Measurements from ENCODE around the gene CLCA2.

Gene CLCA2

GRCh38 chr1:86429835-86430234 is 5.9 kb downstream of the CLCA2 start:
- no peak for DNase-seq

GRCh38 chr1:86430376-86430775 is 6.4 kb downstream of the CLCA2 start:
- DNase-seq, result no peak

- no peak for DNase-seq
Measured at GRCh38 chr1:86434059-86434458, 10.1 kb downstream of the CLCA2 start.

- DNase-seq, result no peak
Measured at GRCh38 chr1:86435327-86435726, 11.4 kb downstream of the CLCA2 start.

- no peak for DNase-seq
Measured at GRCh38 chr1:86436041-86436440, 12.1 kb downstream of the CLCA2 start.

- peak; percentile 30 for DNase-seq
Measured at GRCh38 chr1:86441581-86441980, 17.6 kb downstream of the CLCA2 start.

- DNase-seq, result no peak
Measured at GRCh38 chr1:86441997-86442396, 18.0 kb downstream of the CLCA2 start.

GRCh38 chr1:86445919-86446318 is 21.9 kb downstream of the CLCA2 start:
- DNase-seq, result no peak

GRCh38 chr1:86447198-86447790 is 23.3 kb downstream of the CLCA2 start:
- no peak for DNase-seq

- DNase-seq, result no peak
Measured at GRCh38 chr1:86448670-86449069, 24.7 kb downstream of the CLCA2 start.

- no peak for DNase-seq
Measured at GRCh38 chr1:86449103-86449502, 25.1 kb downstream of the CLCA2 start.

GRCh38 chr1:86450847-86451246 is 26.9 kb downstream of the CLCA2 start:
- DNase-seq, result no peak

- no peak for DNase-seq
Measured at GRCh38 chr1:86453664-86454063, 29.7 kb downstream of the CLCA2 start.

GRCh38 chr1:86455073-86455472 is 31.1 kb downstream of the CLCA2 start:
- no peak for DNase-seq

- no peak for DNase-seq
Measured at GRCh38 chr1:86460998-86461397, 37.0 kb downstream of the CLCA2 start.

- DNase-seq, result no peak
Measured at GRCh38 chr1:86461482-86461881, 37.5 kb downstream of the CLCA2 start.

- no peak for DNase-seq
Measured at GRCh38 chr1:86464819-86465218, 40.8 kb downstream of the CLCA2 start.

GRCh38 chr1:86466109-86466844 is 42.3 kb downstream of the CLCA2 start:
- DNase-seq, result no peak

- DNase-seq, result no peak
Measured at GRCh38 chr1:86466986-86467385, 43.0 kb downstream of the CLCA2 start.

GRCh38 chr1:86468501-86468977 is 44.6 kb downstream of the CLCA2 start, which contains the start of gene CLCA1:
CLCA1 (plus strand) TSS chr1:86468927; CDS start chr1:86468972, 45 bp downstream.
- DNase-seq, result no peak

- no peak for DNase-seq
Measured at GRCh38 chr1:86470859-86471258, 46.9 kb downstream of the CLCA2 start.

- no peak for DNase-seq
Measured at GRCh38 chr1:86471291-86471690, 47.3 kb downstream of the CLCA2 start.

GRCh38 chr1:86472152-86472551 is 48.2 kb downstream of the CLCA2 start:
- DNase-seq, result no peak

GRCh38 chr1:86472767-86473166 is 48.8 kb downstream of the CLCA2 start:
- no peak for DNase-seq

GRCh38 chr1:86477256-86477655 is 53.3 kb downstream of the CLCA2 start:
- DNase-seq, result no peak

All from CD4-positive, alpha-beta T cell treated with Interleukin-21 for 1 hour (primary cell).